IMR-90 (cell line): ENCODE results near the gene RAB11FIP3. TPM values are rescaled to one million over a fixed set of nuclear protein-coding genes. Genes with fewer than 3 reads are reported as not detected.

Experiments
- ATAC-seq: fragments of 200-7000 bp; cut with Tn5 transposase; 2 replicates; pipeline ENCODE4 v1.9.1; 2020; ENCODE audit warnings: low read depth, mild to moderate bottlenecking, moderate library complexity
- BruUV-seq: library from RNA; stranded (reverse); fragments of 400-500 nt; replicated peaks from 2 replicates; lab custom pipeline; 2021; lab: Mats Ljungman, UMichigan
- CTCF ChIA-PET: fragments of 300-600 bp; formaldehyde crosslinking; extraction: SDS; loops from one replicate; lab custom pipeline; 2021; ENCODE audit warnings: antibody characterized with exemption; lab: Yijun Ruan, JAX
- POLR2A ChIA-PET: fragments of 300-600 bp; sonication (Branson Sonifier 250); formaldehyde crosslinking; loops from one replicate; lab custom pipeline; 2022; ENCODE audit warnings: antibody characterized with exemption; ENCODE audit not compliant: unreplicated experiment; lab: Charles Lee
- DNase-seq: peaks from one replicate; pipeline ENCODE4 v3.0.0; 2013
- H2AFZ ChIP-seq: replicated peaks from 2 replicates; pipeline ENCODE3; 2013; ENCODE audit warnings: low read length, mild to moderate bottlenecking; ENCODE audit not compliant: poor library complexity
- H2AK5ac ChIP-seq: 2 replicates; pipeline ENCODE4 v1.6.1; 2013; ENCODE audit warnings: low read depth, low read length, inconsistent platforms
- H2AK9ac ChIP-seq: replicated peaks from 2 replicates; pipeline ENCODE3; 2013; ENCODE audit warnings: mild to moderate bottlenecking, low read depth, low read length, moderate library complexity; ENCODE audit not compliant: poor library complexity
- H2BK120ac ChIP-seq: 2 replicates; pipeline ENCODE4 v1.6.1; 2013; ENCODE audit warnings: low read depth, low read length, inconsistent platforms
- H2BK15ac ChIP-seq: 3 replicates; pipeline ENCODE4 v1.6.1; 2013; ENCODE audit warnings: low read depth, low read length, inconsistent platforms
- H2BK20ac ChIP-seq: 2 replicates; pipeline ENCODE4 v1.6.1; 2013; ENCODE audit warnings: low read depth, mild to moderate bottlenecking, inconsistent platforms, low read length, moderate library complexity
- H2BK5ac ChIP-seq: 2 replicates; pipeline ENCODE4 v1.6.1; 2013; ENCODE audit warnings: mild to moderate bottlenecking, low read depth, low read length, inconsistent platforms; ENCODE audit not compliant: poor library complexity, severe bottlenecking
- H3K14ac ChIP-seq: replicated peaks from 2 replicates; pipeline ENCODE4 v1.6.1; 2013; ENCODE audit warnings: low read depth, low read length, inconsistent platforms
- H3K18ac ChIP-seq: 2 replicates; pipeline ENCODE4 v1.6.1; 2013; ENCODE audit warnings: low read depth, low read length, control low read depth
- H3K23ac ChIP-seq: 2 replicates; pipeline ENCODE4 v1.6.1; 2013; ENCODE audit warnings: low read depth, low read length, inconsistent platforms
- H3K27ac ChIP-seq: 2 replicates; pipeline ENCODE4 v1.5.1; 2013; ENCODE audit warnings: mild to moderate bottlenecking, control low read depth, low read length; ENCODE audit not compliant: insufficient read depth
- H3K27me3 ChIP-seq: 2 replicates; pipeline ENCODE4 v1.6.1; 2013; ENCODE audit warnings: low read length; ENCODE audit not compliant: control insufficient read depth, insufficient read depth
- H3K36me3 ChIP-seq: 2 replicates; pipeline ENCODE4 v1.6.1; 2013; ENCODE audit warnings: low read length, mixed read lengths; ENCODE audit not compliant: control insufficient read depth, insufficient read depth
- H3K4ac ChIP-seq: 2 replicates; pipeline ENCODE4 v1.6.1; 2013; ENCODE audit warnings: low read depth, low read length, inconsistent platforms
- H3K4me1 ChIP-seq: 2 replicates; pipeline ENCODE4 v1.6.1; 2013; ENCODE audit warnings: low read length, mixed read lengths; ENCODE audit not compliant: control insufficient read depth, insufficient read depth
- H3K4me2 ChIP-seq: 2 replicates; pipeline ENCODE4 v1.6.1; 2013; ENCODE audit warnings: low read depth, mild to moderate bottlenecking, control low read depth, low read length, moderate library complexity
- H3K4me3 ChIP-seq: 2 replicates; pipeline ENCODE4 v1.5.1; 2013; ENCODE audit warnings: low read depth, mild to moderate bottlenecking, control low read depth, low read length, moderate library complexity; ENCODE audit not compliant: insufficient read depth
- H3K56ac ChIP-seq: 2 replicates; pipeline ENCODE4 v1.6.1; 2013; ENCODE audit warnings: low read length, inconsistent platforms; ENCODE audit not compliant: insufficient read depth; ENCODE audit errors: extremely low read depth
- H3K79me1 ChIP-seq, 2 experiments: 2 replicates each; pipeline ENCODE4 v1.6.1; 2013; ENCODE audit warnings: low read length in 2 of 2, inconsistent platforms in 1 of 2, low read depth in 1 of 2
- H3K9ac ChIP-seq: 2 replicates; pipeline ENCODE4 v1.6.1; 2013; ENCODE audit warnings: low read depth, low read length, control low read depth
- H3K9me1 ChIP-seq: 2 replicates; pipeline ENCODE4 v1.6.1; 2013; ENCODE audit warnings: low read length, inconsistent platforms; ENCODE audit not compliant: insufficient read depth
- H3K9me3 ChIP-seq: 2 replicates; pipeline ENCODE4 v1.6.1; 2013; ENCODE audit warnings: low read length; ENCODE audit not compliant: control insufficient read depth, insufficient read depth
- H4K20me1 ChIP-seq: 2 replicates; pipeline ENCODE4 v1.6.1; 2013; ENCODE audit warnings: low read length, inconsistent platforms; ENCODE audit not compliant: insufficient read depth
- H4K5ac ChIP-seq: 2 replicates; pipeline ENCODE4 v1.6.1; 2013; ENCODE audit warnings: mild to moderate bottlenecking, low read depth, low read length, control low read depth
- H4K8ac ChIP-seq, 2 experiments: 2 replicates each; pipeline ENCODE4 v1.6.1; 2013; ENCODE audit warnings: low read depth in 2 of 2, low read length in 2 of 2, control low read depth in 1 of 2, inconsistent platforms in 1 of 2
- H4K91ac ChIP-seq: 2 replicates; pipeline ENCODE4 v1.6.1; 2013; ENCODE audit warnings: low read depth, low read length, inconsistent platforms; ENCODE audit not compliant: insufficient read depth
- BHLHE40 ChIP-seq: fragments of 150-350 bp; IDR thresholded peaks from 2 replicates; pipeline ENCODE4 v1.6.1; 2016; ENCODE audit warnings: mild to moderate bottlenecking, low read depth, low read length
- CEBPB ChIP-seq: IDR thresholded peaks from 2 replicates; pipeline ENCODE4 v1.6.1; 2012; ENCODE audit warnings: low read depth, low read length, improper control_type of control experiment
- MAFK ChIP-seq: IDR thresholded peaks from 2 replicates; pipeline ENCODE4 v1.6.1; 2012; ENCODE audit warnings: low read depth, low read length, improper control_type of control experiment
- MAZ ChIP-seq: IDR thresholded peaks from 2 replicates; pipeline ENCODE4 v1.6.1; 2012; ENCODE audit warnings: low read depth, mild to moderate bottlenecking, low read length, improper control_type of control experiment, moderate library complexity, borderline replicate concordance
- MXI1 ChIP-seq: IDR thresholded peaks from 2 replicates; pipeline ENCODE4 v1.6.1; 2012; ENCODE audit warnings: low read depth, mild to moderate bottlenecking, low read length, moderate library complexity, borderline replicate concordance
- NFE2L2 ChIP-seq: fragments of 150-350 bp; IDR thresholded peaks from 2 replicates; pipeline ENCODE4 v1.6.1; 2016; ENCODE audit warnings: low read depth, mild to moderate bottlenecking, low read length
- POLR2A ChIP-seq: IDR thresholded peaks from 2 replicates; pipeline ENCODE4 v1.6.1; 2012; ENCODE audit warnings: mild to moderate bottlenecking, low read depth, low read length
- RCOR1 ChIP-seq: IDR thresholded peaks from 2 replicates; pipeline ENCODE4 v1.6.1; 2012; ENCODE audit warnings: mild to moderate bottlenecking, low read length, improper control_type of control experiment; ENCODE audit not compliant: insufficient replicate concordance
- RFX5 ChIP-seq: IDR thresholded peaks from 2 replicates; pipeline ENCODE4 v1.8.0; 2012; ENCODE audit warnings: low read depth, mild to moderate bottlenecking, low read length, moderate library complexity
- SMC3 ChIP-seq: fragments of 150-350 bp; IDR thresholded peaks from 2 replicates; pipeline ENCODE4 v1.6.1; 2016; ENCODE audit warnings: low read depth, mild to moderate bottlenecking, antibody characterized with exemption, low read length, moderate library complexity
- WGBS, 2 experiments: methylation state at CpG; one replicate each; pipeline versions ENCODE4 v1.1.5 to v1.1.7; 2013; ENCODE audit warnings: missing lambda C conversion rate in 2 of 2; ENCODE audit not compliant: insufficient read length in 1 of 2; ENCODE audit errors: extremely low coverage in 2 of 2; 5-methylcytosine and 5-hydroxymethylcytosine counted together
- dilution Hi-C: fragments of 300-500 bp; cut with HindIII; formaldehyde crosslinking; loops from one replicate; pipeline ENCODE4 v1.14.3; 2018; ENCODE audit warnings: low sequenced_read_pairs; ENCODE audit not compliant: unreplicated experiment
- in situ Hi-C: fragments of 300-500 bp; cut with MboI; formaldehyde crosslinking; loops from 3 replicates; pipeline ENCODE4 v1.14.3; 2019; ENCODE audit warnings: low sequenced_read_pairs, inconsistent platforms, mixed read lengths
- intact Hi-C: fragments of 100-400 bp; cut with micrococcal nuclease; formaldehyde crosslinking; loops from 2 replicates; pipeline ENCODE4 v1.10.0; 2022
- polyA plus RNA-seq, 3 experiments: library from polyadenylated mRNA; depleted of rRNA; stranded (reverse); fragments of >200 nt; gene quantifications; 2 replicates each; pipeline ENCODE4 v1.2.3, GENCODE V29; 2012; ENCODE audit warnings: low replicate concordance in 1 of 3
- total RNA-seq: library from RNA; depleted of rRNA; stranded (reverse); fragments of >200 nt; gene quantifications from 2 replicates; pipeline ENCODE4 v1.2.3, GENCODE V29; 2012
- TF ChIP-seq, protein P1 (sequence below): conservative IDR thresholded peaks from 2 replicates; pipeline ENCODE4 v1.5.1; 2012; ENCODE audit warnings: mild to moderate bottlenecking, low read depth, low read length, improper control_type of control experiment

RAB11FIP3 gene
- total and polyA plus RNA-seq, 2 of the 4 experiments (the other 2 are of a cell fraction): 7.5 to 22.5 TPM

GRCh38 chr16:567373-568256 is 142.2 kb downstream of the RAB11FIP3 start:
- H3K4me1 ChIP-seq: peaks cover 23% of the 10 kb centered on the region
- ChIA-PET CTCF (no interaction called here), POLR2A (no interaction called here)
- no peak overlapping the region for H2BK15ac ChIP-seq
- H4K5ac ChIP-seq: peak overlapping the region; percentile 67
- peak overlapping the region; percentile 39 for H2AK9ac ChIP-seq
- H4K91ac ChIP-seq: no peak overlapping the region; the same call in 1 of the 2 replicates
- WGBS, 2 experiments: 90% methylated on average over 18 of the region's 35 CpGs; no CpG with 5 or more reads in 1 of the 2 experiments
- H3K14ac ChIP-seq: no peak overlapping the region
- H3K4ac ChIP-seq: no peak overlapping the region
- H2AFZ ChIP-seq: peak overlapping the region; percentile 3
- no TSS peak for BruUV-seq
- peaks cover 3 to 26% of the 10 kb centered on the region in 2 experiments; a peak in 2 of 4 replicates for H3K79me1 ChIP-seq
- peaks cover 8% of the 10 kb centered on the region; the same call in 1 of the 2 replicates for H4K20me1 ChIP-seq
- 0 out of 2 replicates have a peak overlapping the region, but pooled peaks have one; percentile 34 for H3K9ac ChIP-seq
- peaks cover 4% of the 10 kb centered on the region; the same call in 1 of the 2 replicates for H3K9me1 ChIP-seq
- H2AK5ac ChIP-seq: peak overlapping the region; percentile 33; the same call in 1 of the 2 replicates
- H2BK120ac ChIP-seq: no peak overlapping the region
- H4K8ac ChIP-seq: peak overlapping the region; percentile 74 to 94; a peak in 3 of 4 replicates
- H3K9me3 ChIP-seq: no peaks in the 10 kb centered on the region
- dilution Hi-C loops (no loop called here), in situ Hi-C loops (no loop called here), intact Hi-C loops (no loop called here)
- no peak overlapping the region; the same call in 1 of the 2 replicates for H3K4me2 ChIP-seq
- no peak overlapping the region for H3K18ac ChIP-seq
- H2BK20ac ChIP-seq: no peak overlapping the region
- no peak overlapping the region for H3K23ac ChIP-seq
- no peak for DNase-seq
- no peak overlapping the region for H3K4me3 ChIP-seq
- no peak overlapping the region for H2BK5ac ChIP-seq
- no peak overlapping the region for H3K27ac ChIP-seq
- TF ChIP-seq MAZ (no peak), POLR2A (no peak), RFX5 (no peak), CEBPB (no peak), SMC3 (no peak), MXI1 (no peak), NFE2L2 (no peak), BHLHE40 (no peak), RCOR1 (no peak), MAFK (no peak)
- TF ChIP-seq, protein P1, sequence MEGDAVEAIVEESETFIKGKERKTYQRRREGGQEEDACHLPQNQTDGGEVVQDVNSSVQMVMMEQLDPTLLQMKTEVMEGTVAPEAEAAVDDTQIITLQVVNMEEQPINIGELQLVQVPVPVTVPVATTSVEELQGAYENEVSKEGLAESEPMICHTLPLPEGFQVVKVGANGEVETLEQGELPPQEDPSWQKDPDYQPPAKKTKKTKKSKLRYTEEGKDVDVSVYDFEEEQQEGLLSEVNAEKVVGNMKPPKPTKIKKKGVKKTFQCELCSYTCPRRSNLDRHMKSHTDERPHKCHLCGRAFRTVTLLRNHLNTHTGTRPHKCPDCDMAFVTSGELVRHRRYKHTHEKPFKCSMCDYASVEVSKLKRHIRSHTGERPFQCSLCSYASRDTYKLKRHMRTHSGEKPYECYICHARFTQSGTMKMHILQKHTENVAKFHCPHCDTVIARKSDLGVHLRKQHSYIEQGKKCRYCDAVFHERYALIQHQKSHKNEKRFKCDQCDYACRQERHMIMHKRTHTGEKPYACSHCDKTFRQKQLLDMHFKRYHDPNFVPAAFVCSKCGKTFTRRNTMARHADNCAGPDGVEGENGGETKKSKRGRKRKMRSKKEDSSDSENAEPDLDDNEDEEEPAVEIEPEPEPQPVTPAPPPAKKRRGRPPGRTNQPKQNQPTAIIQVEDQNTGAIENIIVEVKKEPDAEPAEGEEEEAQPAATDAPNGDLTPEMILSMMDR: no peak
- peaks cover 2% of the 10 kb centered on the region; the same call in 1 of the 2 replicates for H3K27me3 ChIP-seq
- no peak for ATAC-seq
- H3K56ac ChIP-seq: no peak overlapping the region
- H3K36me3 ChIP-seq: no peaks in the 10 kb centered on the region
